ENCODE data around the gene TPRG1.

- TF ChIP-seq CTCF (IDR thresholded peaks at IDR 0.05) (no peak), POLR2A (IDR thresholded peaks at IDR 0.05) (no peak)
These were observed 39.5 kb upstream of the TPRG1 start for GRCh38 chr3:189132231-189132671.

Measured in body of pancreas (tissue), 4 donors.